ENCODE data around the gene STX8.

The STX8 gene

DNA sequence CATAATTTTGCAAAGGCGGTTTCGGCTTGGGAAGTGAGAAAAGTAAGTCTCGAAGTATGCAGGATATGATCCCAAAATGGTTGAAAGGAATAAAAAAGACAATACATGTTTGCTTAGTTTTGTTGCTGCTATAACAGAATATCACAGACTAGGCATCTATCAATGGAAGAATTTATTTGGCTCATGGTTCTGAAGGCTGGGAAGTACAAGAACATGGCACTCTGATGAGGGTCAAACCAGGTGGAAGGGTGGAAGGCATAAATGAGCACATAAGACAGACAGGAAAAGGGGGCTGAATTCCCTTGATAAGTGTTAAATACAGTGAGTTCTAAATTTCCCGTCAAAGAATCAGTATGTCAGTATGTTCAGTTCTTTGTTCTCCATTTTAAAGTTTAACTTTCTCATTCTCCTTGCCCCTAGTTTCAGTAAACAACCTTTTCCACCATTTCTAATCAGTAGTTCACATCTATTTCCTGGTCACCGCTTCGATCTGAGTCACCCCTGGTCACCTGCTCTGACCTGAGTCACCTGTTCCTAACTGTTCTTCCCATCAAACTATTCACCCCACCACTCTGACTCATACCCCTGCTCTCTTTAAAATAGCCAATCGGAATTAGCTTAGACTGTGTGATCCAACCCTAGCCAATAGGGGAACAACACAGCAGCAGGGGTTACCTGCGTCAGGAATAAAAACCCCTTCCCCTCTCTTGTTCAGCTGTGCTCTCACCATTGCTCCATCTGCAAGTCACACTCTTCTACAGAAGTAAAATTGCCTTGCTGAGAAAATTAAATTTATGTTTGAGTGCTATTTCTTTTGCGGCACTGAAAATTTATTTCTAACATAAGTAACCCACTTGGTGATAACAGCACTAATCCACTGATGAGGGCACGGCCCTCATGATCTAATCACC, 240.8 kb downstream of the STX8 start:
- in situ Hi-C loops (cut with HindIII; ENCODE audit: low pct_ligation_motif_present, low pct_unique_long_range_greater_than_20kb, low sequenced_read_pairs): no loop called here
- DNase-seq: no peak

DNA sequence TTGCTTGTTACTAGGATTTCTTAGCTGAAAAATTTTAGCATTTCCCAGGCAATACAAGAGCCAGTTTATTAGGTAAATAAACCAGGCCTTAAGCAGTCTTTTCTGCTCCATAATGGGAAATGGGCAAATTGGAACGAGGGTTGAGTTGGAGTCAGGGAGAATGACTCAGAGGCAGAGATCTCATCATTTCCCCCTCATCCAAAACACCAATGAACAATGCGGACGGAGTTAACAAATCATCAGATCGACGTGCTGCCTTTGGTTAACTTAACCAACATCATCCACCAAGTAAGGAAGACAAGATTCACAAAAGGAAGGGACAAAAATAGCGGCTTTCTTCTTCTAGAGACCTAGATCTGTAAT, 243.5 kb downstream of the STX8 start:
- in situ Hi-C loops (cut with HindIII; ENCODE audit: low pct_ligation_motif_present, low pct_unique_long_range_greater_than_20kb, low sequenced_read_pairs): no loop called here
- DNase-seq: no peak

DNA sequence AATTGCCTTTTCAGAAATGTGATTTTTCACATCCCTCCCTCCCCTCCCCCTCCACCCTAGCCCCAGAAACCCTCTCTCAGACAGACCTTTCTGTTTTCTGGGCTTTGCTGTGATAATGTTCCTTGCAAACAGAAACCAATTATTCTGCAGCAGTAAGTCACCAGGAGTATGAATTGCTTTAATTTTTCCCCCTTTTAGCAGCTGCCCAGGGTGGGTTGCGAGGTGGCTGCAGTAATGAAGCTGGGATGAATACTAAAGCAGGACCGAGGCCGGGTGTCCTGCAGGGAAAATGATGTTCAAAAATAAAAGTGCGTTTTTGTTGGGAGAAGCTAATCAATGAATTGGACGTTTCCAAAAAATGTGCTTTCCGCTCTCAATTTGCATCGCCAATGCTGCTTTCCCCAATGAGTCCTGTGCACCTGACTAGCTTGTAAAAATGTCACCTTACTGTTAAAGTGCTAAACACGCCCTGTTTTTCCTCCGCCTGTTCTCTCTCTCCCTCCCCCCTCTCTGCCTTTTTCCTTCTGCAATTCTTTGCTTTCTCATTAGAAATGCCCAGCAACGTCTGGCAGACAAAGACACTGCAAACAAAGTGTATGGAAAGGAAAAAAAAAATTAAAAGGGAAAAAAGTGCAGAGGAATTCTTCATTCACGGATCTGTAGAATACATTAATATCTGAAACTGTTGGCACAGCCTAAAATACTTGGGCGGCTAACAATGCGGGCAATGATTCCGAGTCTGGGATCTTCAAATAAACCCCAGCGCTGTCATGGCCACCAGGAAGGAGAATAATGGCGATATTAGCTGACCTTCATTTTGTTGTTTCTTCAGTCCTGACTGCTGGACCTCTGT, 244.1 kb downstream of the STX8 start:
- in situ Hi-C loops (cut with HindIII; ENCODE audit: low pct_ligation_motif_present, low pct_unique_long_range_greater_than_20kb, low sequenced_read_pairs): no loop called here
- DNase-seq: no peak

DNA sequence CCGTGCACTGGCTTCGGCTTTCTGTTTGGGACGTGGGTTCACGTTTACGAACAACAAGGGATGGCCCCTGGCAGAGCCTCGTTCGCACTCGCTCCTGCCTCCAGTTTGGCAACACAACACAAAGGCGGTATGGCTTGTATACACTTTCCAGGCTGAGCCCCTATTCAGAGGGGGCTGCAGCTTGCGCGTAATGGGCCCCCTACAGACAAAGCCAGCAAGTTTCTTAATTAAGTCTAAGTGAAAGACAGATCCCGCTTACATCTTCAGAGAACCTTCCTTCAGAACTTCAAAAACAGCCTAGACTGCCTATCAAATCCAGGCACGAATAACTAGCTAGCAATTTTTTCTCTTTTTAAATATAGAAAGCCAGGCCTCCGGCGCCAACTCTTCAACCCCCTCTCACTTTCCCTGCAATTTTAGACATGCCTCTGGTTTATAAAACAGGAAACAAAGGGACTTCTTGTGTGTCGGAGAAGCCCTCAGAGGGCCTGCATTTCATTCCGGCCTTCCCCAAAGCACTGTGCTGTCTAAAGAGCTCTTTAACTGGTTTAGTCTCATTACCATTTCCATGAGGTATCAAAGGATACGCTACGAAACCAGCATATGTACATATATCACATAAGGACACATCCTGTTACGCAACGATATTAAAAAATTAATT, 244.9 kb downstream of the STX8 start:
- DNase-seq: no peak
- in situ Hi-C loops (cut with HindIII; ENCODE audit: low pct_ligation_motif_present, low pct_unique_long_range_greater_than_20kb, low sequenced_read_pairs): no loop called here

GRCh38 chr17:9330141-9330540, 245.5 kb downstream of the STX8 start:
- no peak for DNase-seq
- in situ Hi-C loops (cut with HindIII; ENCODE audit: low pct_ligation_motif_present, low pct_unique_long_range_greater_than_20kb, low sequenced_read_pairs): no loop called here

DNA sequence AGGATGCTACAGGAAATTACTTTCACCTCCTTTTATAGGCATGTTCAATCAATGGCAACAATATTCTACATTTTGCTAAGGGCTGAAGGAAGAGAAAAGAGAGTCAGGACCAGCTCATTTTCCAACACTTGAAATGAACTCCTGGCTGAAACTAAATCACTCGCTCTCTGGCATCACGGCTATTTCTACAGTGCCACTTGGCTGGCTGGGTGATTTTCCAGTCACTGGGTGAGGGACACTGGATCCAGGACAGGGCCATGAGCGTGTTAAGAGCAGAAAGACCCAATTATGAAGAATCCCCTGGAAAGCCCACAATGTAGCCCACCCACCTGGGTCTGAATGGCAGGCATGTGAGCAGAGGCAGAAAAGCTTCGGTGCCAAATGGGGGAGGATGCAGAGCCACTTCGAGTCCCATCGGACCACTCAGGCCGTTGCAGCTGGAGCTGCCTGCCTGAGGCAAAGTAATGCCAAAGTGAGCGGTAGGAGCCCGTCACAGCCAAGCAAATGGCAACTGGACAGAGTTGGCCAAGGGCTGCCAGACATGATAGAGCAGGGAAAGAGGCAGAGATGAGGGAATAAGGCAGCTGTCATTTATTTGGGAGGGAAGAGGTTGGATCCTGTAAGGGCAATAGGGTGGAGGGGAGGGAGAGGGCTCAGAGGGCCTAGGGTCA, 246.2 kb downstream of the STX8 start:
- in situ Hi-C loops (cut with HindIII; ENCODE audit: low pct_ligation_motif_present, low pct_unique_long_range_greater_than_20kb, low sequenced_read_pairs): no loop called here
- DNase-seq: no peak

GRCh38 chr17:9324864-9325263, 250.8 kb downstream of the STX8 start:
- no peak for DNase-seq
- in situ Hi-C loops (cut with HindIII; ENCODE audit: low pct_ligation_motif_present, low pct_unique_long_range_greater_than_20kb, low sequenced_read_pairs): no loop called here

DNA sequence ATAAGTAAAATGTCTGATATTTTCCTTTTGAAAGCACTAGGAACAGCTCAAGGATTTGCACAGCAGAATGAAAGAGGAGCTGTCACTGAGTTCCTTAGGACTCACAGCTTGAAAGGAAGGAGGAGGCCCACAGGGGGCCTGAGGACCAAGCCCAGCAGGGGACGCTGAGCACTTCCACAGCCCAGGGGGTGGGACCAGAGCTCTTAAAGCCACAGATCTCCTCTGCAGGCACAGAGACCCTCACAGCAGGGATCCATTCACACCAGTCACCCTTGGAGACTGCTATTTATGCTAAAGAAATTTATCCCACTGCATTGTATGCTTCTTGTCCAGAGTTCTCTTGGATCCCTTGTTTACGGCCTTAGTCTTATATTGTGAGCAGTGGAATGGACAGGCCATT, 253.3 kb downstream of the STX8 start:
- DNase-seq: no peak
- in situ Hi-C loops (cut with HindIII; ENCODE audit: low pct_ligation_motif_present, low pct_unique_long_range_greater_than_20kb, low sequenced_read_pairs): no loop called here

GRCh38 chr17:9321890-9322289, 253.7 kb downstream of the STX8 start:
- no peak for DNase-seq
- in situ Hi-C loops (cut with HindIII; ENCODE audit: low pct_ligation_motif_present, low pct_unique_long_range_greater_than_20kb, low sequenced_read_pairs): no loop called here

DNA sequence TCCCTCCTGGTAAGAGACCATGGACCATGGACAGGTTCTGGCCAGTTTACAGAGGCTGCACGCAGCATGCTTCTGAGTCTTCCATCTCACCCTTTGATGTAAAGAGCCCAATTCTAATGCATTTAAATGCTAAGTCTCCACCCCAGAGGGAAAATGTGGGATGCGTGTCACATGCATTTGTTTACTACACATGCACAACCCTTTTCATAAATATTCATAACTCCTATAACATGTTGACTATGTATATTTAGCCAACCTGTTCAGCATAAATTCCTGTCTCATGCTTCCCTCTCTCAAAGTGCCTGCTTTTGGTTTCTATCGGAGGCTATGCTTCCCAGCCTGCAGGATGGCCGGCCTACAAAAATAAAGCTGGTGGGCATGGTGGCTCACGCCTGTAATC, 260.3 kb downstream of the STX8 start:
- in situ Hi-C loops (cut with HindIII; ENCODE audit: low pct_ligation_motif_present, low pct_unique_long_range_greater_than_20kb, low sequenced_read_pairs): no loop called here

DNA sequence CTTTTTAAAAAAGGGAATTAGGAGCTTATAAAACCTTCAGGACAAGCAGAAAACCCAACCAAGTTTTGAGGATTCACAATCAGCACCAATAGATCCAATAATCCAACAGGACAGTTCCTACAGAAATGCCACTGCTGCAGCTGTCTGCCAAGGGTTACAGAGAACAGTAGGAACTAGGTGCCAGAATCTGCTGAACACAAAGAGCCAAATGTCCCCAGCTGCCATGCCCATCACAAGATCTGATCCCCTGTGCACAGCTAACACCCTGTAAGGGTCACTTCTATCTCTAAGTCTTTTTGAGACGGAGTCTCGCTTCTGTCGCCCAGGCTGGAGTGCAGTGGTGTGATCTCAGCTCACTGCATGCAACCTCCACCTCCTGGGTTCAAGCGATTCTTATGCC, 262.3 kb downstream of the STX8 start:
- DNase-seq: no peak

More for the DNA sequence above, 260.3 kb downstream of the STX8 start:
- no peak for DNase-seq

GRCh38 chr17:9309216-9309615, 266.4 kb downstream of the STX8 start:
- no peak for DNase-seq
- in situ Hi-C loops (cut with HindIII; ENCODE audit: low pct_ligation_motif_present, low pct_unique_long_range_greater_than_20kb, low sequenced_read_pairs): no loop called here

More for the DNA sequence above, 262.3 kb downstream of the STX8 start:
- in situ Hi-C loops (cut with HindIII; ENCODE audit: low pct_ligation_motif_present, low pct_unique_long_range_greater_than_20kb, low sequenced_read_pairs): no loop called here

- in situ Hi-C loops (cut with HindIII; ENCODE audit: low pct_ligation_motif_present, low pct_unique_long_range_greater_than_20kb, low sequenced_read_pairs): no loop called here
- no peak for DNase-seq
Observed at GRCh38 chr17:9308069-9308468, 267.6 kb downstream of the STX8 start.

GRCh38 chr17:9307313-9307998, 268.2 kb downstream of the STX8 start:
- no peak for DNase-seq
- in situ Hi-C loops (cut with HindIII; ENCODE audit: low pct_ligation_motif_present, low pct_unique_long_range_greater_than_20kb, low sequenced_read_pairs): no loop called here

DNA sequence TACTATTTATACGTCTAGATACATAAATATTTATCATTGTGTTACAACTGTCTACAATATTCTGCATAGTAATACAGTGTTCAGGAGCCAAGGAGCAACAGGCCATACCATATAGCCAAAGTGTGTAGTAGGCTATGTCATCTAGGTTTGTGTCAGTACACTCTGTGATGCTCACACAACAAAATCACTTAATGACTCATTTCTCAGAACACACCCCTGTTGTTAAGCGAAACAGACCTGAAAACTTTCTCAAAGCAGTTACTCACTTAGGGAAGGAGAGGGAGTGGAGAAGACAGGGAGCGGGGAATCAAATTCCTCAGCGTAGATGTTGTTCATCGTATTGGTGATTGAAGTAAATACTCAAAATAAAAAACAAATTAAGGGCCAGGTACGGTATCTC, 269.5 kb downstream of the STX8 start:
- in situ Hi-C loops (cut with HindIII; ENCODE audit: low pct_ligation_motif_present, low pct_unique_long_range_greater_than_20kb, low sequenced_read_pairs): no loop called here
- DNase-seq: no peak

DNA sequence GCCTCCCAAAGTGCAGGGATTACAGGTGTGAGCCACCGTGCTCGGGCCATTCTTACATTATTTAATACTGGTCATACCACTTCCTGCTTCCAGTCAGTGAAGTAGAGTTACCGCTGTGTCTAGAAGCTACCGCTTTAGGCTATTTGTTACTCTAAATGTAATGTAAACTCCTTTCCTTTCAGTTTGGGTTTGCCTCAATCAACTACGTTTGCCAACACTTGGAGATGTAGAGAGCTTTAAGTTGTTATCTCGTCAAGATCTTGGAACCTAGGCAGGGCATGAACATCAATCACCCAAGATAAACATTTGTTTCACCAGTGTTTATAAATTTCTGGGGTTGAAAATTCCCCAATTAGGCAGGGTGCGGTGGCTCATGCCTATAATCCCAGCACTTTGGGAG, 275.9 kb downstream of the STX8 start:
- DNase-seq: no peak
- in situ Hi-C loops (cut with HindIII; ENCODE audit: low pct_ligation_motif_present, low pct_unique_long_range_greater_than_20kb, low sequenced_read_pairs): no loop called here

- in situ Hi-C loops (cut with HindIII; ENCODE audit: low pct_ligation_motif_present, low pct_unique_long_range_greater_than_20kb, low sequenced_read_pairs): no loop called here
- no peak for DNase-seq
Observed at GRCh38 chr17:9298776-9299295, 276.8 kb downstream of the STX8 start.

- in situ Hi-C loops (cut with HindIII; ENCODE audit: low pct_ligation_motif_present, low pct_unique_long_range_greater_than_20kb, low sequenced_read_pairs): no loop called here
- no peak for DNase-seq
Observed at GRCh38 chr17:9298135-9298534, 277.5 kb downstream of the STX8 start.

All from ACHN (cell line).